Stomach smooth muscle (tissue), 2 donors: Measurements from ENCODE around the gene CHST13.

Source experiments
- H3K27ac ChIP-seq: one replicate; pipeline ENCODE4 v1.7.0; 2013; ENCODE audit warnings: mild to moderate bottlenecking, low read length, inconsistent platforms
- H3K27me3 ChIP-seq, 2 donors: one replicate each; pipeline ENCODE4 v1.7.0; 2013; ENCODE audit warnings: low read length in 2 of 2; ENCODE audit not compliant: insufficient read depth in 2 of 2, control insufficient read depth in 1 of 2
- H3K36me3 ChIP-seq, 2 donors: one replicate each; pipeline ENCODE4 v1.7.0; 2013; ENCODE audit warnings: low read length in 2 of 2; ENCODE audit not compliant: control insufficient read depth in 2 of 2, insufficient read depth in 2 of 2
- H3K4me1 ChIP-seq: one replicate; pipeline ENCODE4 v1.7.0; 2013; ENCODE audit warnings: low read length; ENCODE audit not compliant: control insufficient read depth, insufficient read depth
- H3K4me3 ChIP-seq, 2 donors: one replicate each; pipeline ENCODE4 v1.7.0; 2013; ENCODE audit warnings: low read length in 2 of 2
- H3K9ac ChIP-seq, 2 donors: one replicate each; pipeline ENCODE4 v1.7.0; 2013; ENCODE audit warnings: low read length in 2 of 2, mild to moderate bottlenecking in 1 of 2
- H3K9me3 ChIP-seq, 2 donors: one replicate each; pipeline ENCODE4 v1.7.0; 2013; ENCODE audit warnings: low read length in 2 of 2; ENCODE audit not compliant: control insufficient read depth in 2 of 2
- donor health status: healthy.
- donor health status: Pancreatic carcinoma.

Gene CHST13

GRCh38 chr3:126557415-126557745, 33.4 kb downstream of the CHST13 start:
- Histone ChIP-seq H3K27ac (no peak overlapping the region), H3K27me3 (no peaks in the 10 kb centered on the region), H3K9me3 (no peaks in the 10 kb centered on the region), H3K9ac (no peak overlapping the region), H3K4me3 (no peak overlapping the region), H3K4me1 (no peaks in the 10 kb centered on the region), H3K36me3 (no peaks in the 10 kb centered on the region)

- Histone ChIP-seq H3K36me3 (no peaks in the 10 kb centered on the region), H3K27ac (no peak overlapping the region), H3K4me3 (no peak overlapping the region), H3K4me1 (no peaks in the 10 kb centered on the region), H3K9ac (no peak overlapping the region), H3K27me3 (no peaks in the 10 kb centered on the region), H3K9me3 (peaks cover 0 to 1% of the 10 kb centered on the region in 2 donors)
Measured at GRCh38 chr3:126557761-126558160, 33.8 kb downstream of the CHST13 start.

GRCh38 chr3:126558336-126559071, 34.5 kb downstream of the CHST13 start, which contains the start of gene C3orf22:
C3orf22 (minus strand) TSS chr3:126558932; CDS start chr3:126553390, 5,542 bp downstream.
- H3K9ac ChIP-seq: no peak within 1 kb of the TSS
- peaks cover 0 to 5% of the 10 kb centered on the region in 2 donors for H3K9me3 ChIP-seq
- H3K27ac ChIP-seq: no peak within 1 kb of the TSS
- H3K36me3 ChIP-seq: no peaks in the 10 kb centered on the region
- H3K4me3 ChIP-seq: no peak within 1 kb of the TSS
- no peaks in the 10 kb centered on the region for H3K4me1 ChIP-seq
- no peaks in the 10 kb centered on the region for H3K27me3 ChIP-seq

- H3K4me3 ChIP-seq: no peak overlapping the region
- H3K36me3 ChIP-seq: no peaks in the 10 kb centered on the region
- peaks cover 0 to 6% of the 10 kb centered on the region in 2 donors for H3K9me3 ChIP-seq
- H3K27ac ChIP-seq: no peak overlapping the region
- no peaks in the 10 kb centered on the region for H3K27me3 ChIP-seq
- no peaks in the 10 kb centered on the region for H3K4me1 ChIP-seq
- H3K9ac ChIP-seq: no peak overlapping the region
Measured at GRCh38 chr3:126562737-126563276, 38.9 kb downstream of the CHST13 start.

- H3K9me3 ChIP-seq: peaks cover 0 to 3% of the 10 kb centered on the region in 2 donors
- H3K9ac ChIP-seq: no peak overlapping the region
- no peak overlapping the region for H3K27ac ChIP-seq
- no peaks in the 10 kb centered on the region for H3K36me3 ChIP-seq
- no peaks in the 10 kb centered on the region for H3K27me3 ChIP-seq
- no peaks in the 10 kb centered on the region for H3K4me1 ChIP-seq
- H3K4me3 ChIP-seq: no peak overlapping the region
Measured at GRCh38 chr3:126567696-126568438, 43.9 kb downstream of the CHST13 start.

GRCh38 chr3:126568776-126569342, 44.9 kb downstream of the CHST13 start:
- no peaks in the 10 kb centered on the region for H3K36me3 ChIP-seq
- H3K4me1 ChIP-seq: no peaks in the 10 kb centered on the region
- no peak overlapping the region for H3K4me3 ChIP-seq
- H3K27ac ChIP-seq: no peak overlapping the region
- no peaks in the 10 kb centered on the region for H3K9me3 ChIP-seq
- no peaks in the 10 kb centered on the region for H3K27me3 ChIP-seq
- no peak overlapping the region for H3K9ac ChIP-seq

GRCh38 chr3:126569390-126569975, 45.5 kb downstream of the CHST13 start:
- Histone ChIP-seq H3K4me1 (no peaks in the 10 kb centered on the region), H3K27me3 (no peaks in the 10 kb centered on the region), H3K27ac (no peak overlapping the region), H3K9me3 (no peaks in the 10 kb centered on the region), H3K4me3 (no peak overlapping the region), H3K36me3 (no peaks in the 10 kb centered on the region), H3K9ac (no peak overlapping the region)

- H3K27me3 ChIP-seq: no peaks in the 10 kb centered on the region
- no peaks in the 10 kb centered on the region for H3K4me1 ChIP-seq
- H3K36me3 ChIP-seq: no peaks in the 10 kb centered on the region
- no peak overlapping the region for H3K27ac ChIP-seq
- H3K9ac ChIP-seq: no peak overlapping the region
- no peak overlapping the region for H3K4me3 ChIP-seq
- no peaks in the 10 kb centered on the region for H3K9me3 ChIP-seq
Measured at GRCh38 chr3:126570103-126570541, 46.2 kb downstream of the CHST13 start.

GRCh38 chr3:126571078-126571477, 47.1 kb downstream of the CHST13 start:
- Histone ChIP-seq H3K4me1 (no peaks in the 10 kb centered on the region), H3K27me3 (no peaks in the 10 kb centered on the region), H3K4me3 (no peak overlapping the region), H3K36me3 (no peaks in the 10 kb centered on the region), H3K9ac (no peak overlapping the region), H3K9me3 (no peaks in the 10 kb centered on the region), H3K27ac (no peak overlapping the region)

GRCh38 chr3:126573492-126574117, 49.6 kb downstream of the CHST13 start:
- Histone ChIP-seq H3K9ac (no peak overlapping the region), H3K27me3 (no peaks in the 10 kb centered on the region), H3K27ac (no peak overlapping the region), H3K36me3 (no peaks in the 10 kb centered on the region), H3K4me3 (peak overlapping the region in 1 of 2 donors; percentile 17), H3K4me1 (no peaks in the 10 kb centered on the region), H3K9me3 (no peaks in the 10 kb centered on the region)
